Osteoblast (primary cell): ENCODE data around the gene PTH1R. TPM values are rescaled to one million over a fixed set of nuclear protein-coding genes. Genes with fewer than 3 reads are reported as not detected.

Experiments used
- DNase-seq: peaks from one replicate; pipeline ENCODE4 v3.0.0; 2011; ENCODE audit warnings: low spot score, mixed read lengths; ENCODE audit not compliant: insufficient read length; ENCODE audit errors: missing footprints
- H2AFZ ChIP-seq: 2 replicates; pipeline ENCODE4 v1.6.0; 2011; ENCODE audit warnings: mild to moderate bottlenecking, low read length
- H3K27ac ChIP-seq: 2 replicates; pipeline ENCODE4 v1.5.1; 2011; ENCODE audit warnings: mild to moderate bottlenecking, low read depth, low read length, moderate library complexity
- H3K27me3 ChIP-seq: 2 replicates; pipeline ENCODE4 v1.6.0; 2012; ENCODE audit warnings: mild to moderate bottlenecking, control low read depth, inconsistent platforms, low read length, moderate library complexity; ENCODE audit not compliant: insufficient read depth
- H3K36me3 ChIP-seq: 2 replicates; pipeline ENCODE4 v1.5.1; 2011; ENCODE audit warnings: mild to moderate bottlenecking, low read length, control low read depth, moderate library complexity; ENCODE audit not compliant: insufficient read depth
- H3K4me1 ChIP-seq: 2 replicates; pipeline ENCODE4 v1.5.1; 2011; ENCODE audit warnings: mild to moderate bottlenecking, low read length, control low read depth, moderate library complexity; ENCODE audit not compliant: insufficient read depth
- H3K4me2 ChIP-seq: 2 replicates; pipeline ENCODE4 v1.6.0; 2011; ENCODE audit warnings: mild to moderate bottlenecking, low read length; ENCODE audit not compliant: insufficient read depth
- H3K4me3 ChIP-seq: fragments of 200-600 bp; sonication (generic); 3 replicates; pipeline ENCODE4 v1.5.1; 2012; ENCODE audit warnings: mild to moderate bottlenecking, low read length, inconsistent platforms; ENCODE audit not compliant: insufficient read depth
- H3K79me2 ChIP-seq: 2 replicates; pipeline ENCODE4 v1.6.0; 2012; ENCODE audit warnings: mild to moderate bottlenecking, low read length, control low read depth, inconsistent platforms; ENCODE audit not compliant: insufficient read depth
- H3K9me3 ChIP-seq: 2 replicates; pipeline ENCODE4 v1.5.1; 2011; ENCODE audit warnings: low read depth, low read length, control low read depth
- H4K20me1 ChIP-seq: 2 replicates; pipeline ENCODE4 v1.6.0; 2012; ENCODE audit warnings: mild to moderate bottlenecking, low read length, control low read depth; ENCODE audit not compliant: insufficient read depth
- total RNA-seq: library from RNA; depleted of rRNA; stranded (reverse); fragments of >200 nt; gene quantifications from 2 replicates; pipeline ENCODE4 v1.2.3, GENCODE V29; 2012
- TF ChIP-seq, protein P1 (sequence below): IDR thresholded peaks from 2 replicates; pipeline ENCODE4 v1.5.1; 2011; ENCODE audit warnings: mild to moderate bottlenecking, low read depth, low read length, moderate library complexity; ENCODE audit errors: extremely low read depth

The PTH1R gene
- total RNA-seq, 1 donor: 0.36 TPM

- no peak overlapping the region for H3K27ac ChIP-seq
- H3K9me3 ChIP-seq: no peaks in the 10 kb centered on the region
- DNase-seq: peak; percentile 54
- no peak overlapping the region for H3K4me2 ChIP-seq
- H3K36me3 ChIP-seq: no peaks in the 10 kb centered on the region
- TF ChIP-seq, protein P1, sequence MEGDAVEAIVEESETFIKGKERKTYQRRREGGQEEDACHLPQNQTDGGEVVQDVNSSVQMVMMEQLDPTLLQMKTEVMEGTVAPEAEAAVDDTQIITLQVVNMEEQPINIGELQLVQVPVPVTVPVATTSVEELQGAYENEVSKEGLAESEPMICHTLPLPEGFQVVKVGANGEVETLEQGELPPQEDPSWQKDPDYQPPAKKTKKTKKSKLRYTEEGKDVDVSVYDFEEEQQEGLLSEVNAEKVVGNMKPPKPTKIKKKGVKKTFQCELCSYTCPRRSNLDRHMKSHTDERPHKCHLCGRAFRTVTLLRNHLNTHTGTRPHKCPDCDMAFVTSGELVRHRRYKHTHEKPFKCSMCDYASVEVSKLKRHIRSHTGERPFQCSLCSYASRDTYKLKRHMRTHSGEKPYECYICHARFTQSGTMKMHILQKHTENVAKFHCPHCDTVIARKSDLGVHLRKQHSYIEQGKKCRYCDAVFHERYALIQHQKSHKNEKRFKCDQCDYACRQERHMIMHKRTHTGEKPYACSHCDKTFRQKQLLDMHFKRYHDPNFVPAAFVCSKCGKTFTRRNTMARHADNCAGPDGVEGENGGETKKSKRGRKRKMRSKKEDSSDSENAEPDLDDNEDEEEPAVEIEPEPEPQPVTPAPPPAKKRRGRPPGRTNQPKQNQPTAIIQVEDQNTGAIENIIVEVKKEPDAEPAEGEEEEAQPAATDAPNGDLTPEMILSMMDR: no peak
- H3K4me1 ChIP-seq: no peaks in the 10 kb centered on the region
- peaks cover 12% of the 10 kb centered on the region for H3K27me3 ChIP-seq
- H3K4me3 ChIP-seq: no peak overlapping the region
- H4K20me1 ChIP-seq: no peaks in the 10 kb centered on the region
- no peaks in the 10 kb centered on the region for H3K79me2 ChIP-seq
- no peak overlapping the region for H2AFZ ChIP-seq
These were observed 19.8 kb upstream of the PTH1R start for GRCh38 chr3:46857485-46858341.

DNA sequence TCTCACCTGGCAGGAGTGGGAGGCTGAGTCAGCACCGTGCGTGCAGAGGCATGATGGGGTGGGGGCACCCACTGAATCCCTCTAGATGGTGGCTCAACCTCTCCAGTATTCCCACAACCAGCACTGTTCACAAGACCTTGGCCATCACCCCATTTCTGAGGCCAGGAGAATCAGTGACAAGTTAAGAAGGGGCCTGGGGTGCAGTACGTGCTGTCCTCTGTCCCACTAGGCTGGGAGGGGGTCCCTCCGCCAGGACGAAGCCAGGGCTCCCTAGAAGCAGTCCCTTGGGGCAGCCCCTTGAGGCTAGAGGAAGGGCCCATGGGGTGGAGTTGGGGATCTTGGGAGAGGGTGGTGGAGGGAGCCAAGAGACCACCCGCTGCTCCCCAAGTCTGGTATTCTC, 19.1 kb upstream of the PTH1R start:
- H4K20me1 ChIP-seq: no peaks in the 10 kb centered on the region
- H3K4me2 ChIP-seq: no peak overlapping the region
- H2AFZ ChIP-seq: no peak overlapping the region
- no peak overlapping the region for H3K27ac ChIP-seq
- no peaks in the 10 kb centered on the region for H3K9me3 ChIP-seq
- H3K27me3 ChIP-seq: peaks cover 12% of the 10 kb centered on the region
- H3K36me3 ChIP-seq: no peaks in the 10 kb centered on the region
- TF ChIP-seq, protein P1: no peak
- no peaks in the 10 kb centered on the region for H3K4me1 ChIP-seq
- H3K4me3 ChIP-seq: no peak overlapping the region
- DNase-seq: peak; percentile 37
- H3K79me2 ChIP-seq: no peaks in the 10 kb centered on the region

GRCh38 chr3:46859001-46859710, 18.4 kb upstream of the PTH1R start:
- Histone ChIP-seq H3K4me3 (no peak overlapping the region), H3K36me3 (no peaks in the 10 kb centered on the region), H3K4me2 (no peak overlapping the region), H3K79me2 (no peaks in the 10 kb centered on the region), H3K4me1 (no peaks in the 10 kb centered on the region), H4K20me1 (no peaks in the 10 kb centered on the region), H3K9me3 (no peaks in the 10 kb centered on the region), H2AFZ (no peak overlapping the region), H3K27me3 (peaks cover 12% of the 10 kb centered on the region), H3K27ac (no peak overlapping the region)
- DNase-seq: peak; percentile 52
- TF ChIP-seq, protein P1: no peak
